Smooth muscle cell (in vitro differentiated cells): ENCODE results near the gene MOXD1. TPM values are rescaled to one million over a fixed set of nuclear protein-coding genes. Genes with fewer than 3 reads are reported as not detected.

Experiments used
- DNase-seq: peaks from one replicate; lab custom pipeline; 2025; ENCODE audit not compliant: unreplicated experiment; lab: John Stamatoyannopoulos, UW
- H2AFZ ChIP-seq: fragments of 200-600 bp; sonication (generic); 2 replicates; pipeline ENCODE4 v1.6.0; 2016; ENCODE audit warnings: antibody characterized with exemption, low read depth, mild to moderate bottlenecking
- H3F3A ChIP-seq: fragments of 200-600 bp; sonication (generic); 2 replicates; pipeline ENCODE4 v1.6.0; 2017; ENCODE audit warnings: antibody characterized with exemption, low read depth
- H3K27ac ChIP-seq: fragments of 200-600 bp; sonication (generic); 2 replicates; pipeline ENCODE4 v1.5.1; 2016; ENCODE audit warnings: low read depth, mild to moderate bottlenecking
- H3K27me3 ChIP-seq: fragments of 200-600 bp; sonication (generic); 2 replicates; pipeline ENCODE4 v1.6.1; 2016; ENCODE audit warnings: low read depth, mild to moderate bottlenecking
- H3K36me3 ChIP-seq: fragments of 200-600 bp; sonication (generic); 2 replicates; pipeline ENCODE4 v1.5.1; 2016; ENCODE audit warnings: low read depth
- H3K4me1 ChIP-seq: fragments of 200-600 bp; sonication (generic); 2 replicates; pipeline ENCODE4 v1.5.1; 2016; ENCODE audit warnings: low read depth
- H3K4me2 ChIP-seq: fragments of 200-600 bp; sonication (generic); 2 replicates; pipeline ENCODE4 v1.6.0; 2016; ENCODE audit warnings: mild to moderate bottlenecking
- H3K4me3 ChIP-seq: fragments of 200-600 bp; sonication (generic); 2 replicates; pipeline ENCODE4 v1.5.1; 2016; ENCODE audit warnings: mild to moderate bottlenecking
- H3K79me2 ChIP-seq: fragments of 200-600 bp; sonication (generic); 2 replicates; pipeline ENCODE4 v1.6.0; 2016; ENCODE audit warnings: low read depth, mild to moderate bottlenecking
- H3K9ac ChIP-seq: fragments of 200-600 bp; sonication (generic); 2 replicates; pipeline ENCODE4 v1.6.0; 2016; ENCODE audit warnings: low read depth
- H3K9me3 ChIP-seq: fragments of 200-600 bp; sonication (generic); replicated peaks from 2 replicates; pipeline ENCODE4 v1.5.1; 2016; ENCODE audit warnings: low read depth
- H4K20me1 ChIP-seq: fragments of 200-600 bp; sonication (generic); 2 replicates; pipeline ENCODE4 v1.6.0; 2016; ENCODE audit warnings: low read depth
- CTCF ChIP-seq: fragments of 200-600 bp; sonication (generic); IDR thresholded peaks from 2 replicates; pipeline ENCODE4 v1.5.1; 2017; ENCODE audit warnings: borderline replicate concordance, mild to moderate bottlenecking, antibody characterized with exemption; ENCODE audit not compliant: insufficient read depth, poor library complexity, severe bottlenecking
- WGBS: methylation state at CpG from one replicate; pipeline ENCODE4 v1.1.7; 2016; ENCODE audit warnings: low lambda C conversion rate; 5-methylcytosine and 5-hydroxymethylcytosine counted together
- polyA plus RNA-seq: library from polyadenylated mRNA; unstranded; fragments of >200 nt; fragmentation: Nextera tagmentation; extraction: Ambion mirVana; gene quantifications from 2 replicates; pipeline ENCODE4 v1.2.1, GENCODE V29; 2016
- total RNA-seq: library from RNA; depleted of rRNA; stranded (reverse); fragments of >200 nt; gene quantifications from 2 replicates; pipeline ENCODE4 v1.2.3, GENCODE V29; 2014

The MOXD1 gene
- total and polyA plus RNA-seq, 2 experiments from 2014 or later, result 12.4 to 19.4 TPM

GRCh38 chr6:132333639-132334520, 67.4 kb downstream of the MOXD1 start:
- Histone ChIP-seq H3K27ac (no peak overlapping the region), H2AFZ (no peak overlapping the region)

GRCh38 chr6:132330759-132331158, 70.5 kb downstream of the MOXD1 start:
- H3K4me1 ChIP-seq, result peaks cover 6% of the 10 kb centered on the region
- H3K4me2 ChIP-seq, result no peak overlapping the region
- no peak overlapping the region for H3K4me3 ChIP-seq
- no peaks in the 10 kb centered on the region for H3F3A ChIP-seq
- H4K20me1 ChIP-seq, result no peaks in the 10 kb centered on the region
- H3K36me3 ChIP-seq, result no peaks in the 10 kb centered on the region
- no peak overlapping the region for H3K27ac ChIP-seq
- no peaks in the 10 kb centered on the region for H3K27me3 ChIP-seq
- no peak overlapping the region for H3K9ac ChIP-seq
- 60% methylated on average over 5 of the region's 5 CpGs for WGBS
- peak overlapping the region; percentile 5 for H2AFZ ChIP-seq
- TF ChIP-seq CTCF, result no peak
- no peaks in the 10 kb centered on the region for H3K9me3 ChIP-seq
- DNase-seq, result no peak
- H3K79me2 ChIP-seq, result no peaks in the 10 kb centered on the region

More at GRCh38 chr6:132333639-132334520, 67.4 kb downstream of the MOXD1 start:
- no peaks in the 10 kb centered on the region for H4K20me1 ChIP-seq
- H3K9ac ChIP-seq, result no peak overlapping the region
- H3K36me3 ChIP-seq, result no peaks in the 10 kb centered on the region
- no peak overlapping the region for H3K4me3 ChIP-seq
- no peaks in the 10 kb centered on the region for H3K9me3 ChIP-seq
- no peaks in the 10 kb centered on the region for H3F3A ChIP-seq
- no peaks in the 10 kb centered on the region for H3K27me3 ChIP-seq
- H3K4me2 ChIP-seq, result peak overlapping the region; percentile 74
- DNase-seq, result no peak
- peaks cover 6% of the 10 kb centered on the region for H3K4me1 ChIP-seq
- 44% methylated on average over 6 of the region's 6 CpGs for WGBS
- H3K79me2 ChIP-seq, result no peaks in the 10 kb centered on the region
- no peak for TF ChIP-seq CTCF

- Histone ChIP-seq H3K9ac (no peak overlapping the region), H4K20me1 (no peaks in the 10 kb centered on the region), H3K36me3 (peaks cover 6% of the 10 kb centered on the region), H3K27ac (no peak overlapping the region), H3K9me3 (no peaks in the 10 kb centered on the region), H3F3A (no peaks in the 10 kb centered on the region), H2AFZ (no peak overlapping the region), H3K79me2 (no peaks in the 10 kb centered on the region), H3K27me3 (no peaks in the 10 kb centered on the region), H3K4me2 (no peak overlapping the region), H3K4me1 (no peaks in the 10 kb centered on the region), H3K4me3 (no peak overlapping the region)
- DNase-seq, result no peak
- no peak for TF ChIP-seq CTCF
- 98% methylated on average over 2 of the region's 2 CpGs for WGBS
These were observed 78.9 kb downstream of the MOXD1 start for GRCh38 chr6:132322398-132322797.

- Histone ChIP-seq H3K9me3 (peaks cover 12% of the 10 kb centered on the region), H3K27me3 (no peaks in the 10 kb centered on the region), H3K4me1 (no peaks in the 10 kb centered on the region), H2AFZ (no peak overlapping the region), H4K20me1 (no peaks in the 10 kb centered on the region), H3K4me3 (no peak overlapping the region), H3K9ac (no peak overlapping the region), H3K79me2 (no peaks in the 10 kb centered on the region), H3K27ac (no peak overlapping the region), H3F3A (no peaks in the 10 kb centered on the region), H3K36me3 (peaks cover 14% of the 10 kb centered on the region), H3K4me2 (no peak overlapping the region)
- DNase-seq, result no peak
- TF ChIP-seq CTCF, result no peak
These were observed 81.3 kb downstream of the MOXD1 start for GRCh38 chr6:132320007-132320406.
